AG04450 (cell line): ENCODE results near the gene DLG5. TPM values are rescaled to one million over a fixed set of nuclear protein-coding genes. Genes with fewer than 3 reads are reported as not detected.

Experiments
- CTCF ChIA-PET: fragments of 300-600, 350-600 bp; formaldehyde crosslinking; extraction: SDS; loops from one replicate; lab custom pipeline; 2022; ENCODE audit warnings: antibody characterized with exemption, inconsistent platforms; lab: Charles Lee
- POLR2A ChIA-PET: fragments of 350-600 bp; formaldehyde crosslinking; extraction: SDS; loops from one replicate; lab custom pipeline; 2021; ENCODE audit warnings: antibody characterized with exemption, inconsistent platforms; lab: Yijun Ruan, JAX
- DNase-seq: peaks from one replicate; pipeline ENCODE4 v3.0.0-alpha.2; 2011; ENCODE audit warnings: low read depth, low spot score
- H3K27ac ChIP-seq: one replicate; pipeline ENCODE4 v1.5.1; 2012; ENCODE audit warnings: low read depth, low read length, control low read depth
- H3K27me3 ChIP-seq: one replicate; pipeline ENCODE4 v1.6.0; 2012; ENCODE audit warnings: low read length; ENCODE audit not compliant: control insufficient read depth, insufficient read depth
- H3K4me3 ChIP-seq: 2 replicates; pipeline ENCODE4 v1.5.1; 2011; ENCODE audit warnings: mild to moderate bottlenecking, low read depth, low read length, control low read depth
- H3K9me3 ChIP-seq: 2 replicates; pipeline ENCODE4 v1.5.1; 2012; ENCODE audit warnings: low read length; ENCODE audit not compliant: control insufficient read depth, insufficient read depth
- polyA plus RNA-seq: library from polyadenylated mRNA; depleted of rRNA; stranded (reverse); fragments of >200 nt; gene quantifications from 2 replicates; pipeline ENCODE4 v1.2.3, GENCODE V29; 2011
- TF ChIP-seq, protein P1 (sequence below): IDR thresholded peaks from 2 replicates; pipeline ENCODE4 v1.5.1; 2011; ENCODE audit warnings: low read depth, low read length, control low read depth, inconsistent platforms

Gene DLG5
- polyA plus RNA-seq, 1 experiment, result 16.3 TPM

DNA sequence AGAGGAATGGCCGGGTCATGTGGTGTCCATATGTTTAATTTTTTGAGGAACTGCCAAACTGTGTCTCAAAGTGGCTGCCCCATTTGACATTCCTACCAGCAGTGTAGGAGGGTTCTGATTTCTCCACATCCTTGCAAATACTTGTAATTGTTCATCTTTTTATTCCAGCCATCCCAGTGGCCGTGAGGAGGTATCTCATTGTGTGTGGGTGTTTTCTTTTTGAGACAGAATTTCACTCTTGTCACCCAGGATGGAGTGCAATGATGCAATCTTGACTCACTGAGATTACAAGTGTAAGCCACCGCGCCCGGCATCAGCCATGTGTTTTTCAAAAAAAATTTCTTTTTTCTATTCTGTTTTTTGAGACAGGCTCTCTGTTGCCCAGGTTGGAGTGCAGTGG is 38.7 kb upstream of the DLG5 start:
- CTCF ChIA-PET, result no interaction called here
- Histone ChIP-seq H3K9me3 (peaks cover 11% of the 10 kb centered on the region), H3K4me3 (no peak overlapping the region), H3K27me3 (no peaks in the 10 kb centered on the region), H3K27ac (peak overlapping the region; percentile 61)
- POLR2A ChIA-PET, result interaction anchor here (0.6 kb wide), 1 partner anchor 92 kb away, joined by 3 read pairs; no protein-coding TSS in a partner anchor
- TF ChIP-seq, protein P1, sequence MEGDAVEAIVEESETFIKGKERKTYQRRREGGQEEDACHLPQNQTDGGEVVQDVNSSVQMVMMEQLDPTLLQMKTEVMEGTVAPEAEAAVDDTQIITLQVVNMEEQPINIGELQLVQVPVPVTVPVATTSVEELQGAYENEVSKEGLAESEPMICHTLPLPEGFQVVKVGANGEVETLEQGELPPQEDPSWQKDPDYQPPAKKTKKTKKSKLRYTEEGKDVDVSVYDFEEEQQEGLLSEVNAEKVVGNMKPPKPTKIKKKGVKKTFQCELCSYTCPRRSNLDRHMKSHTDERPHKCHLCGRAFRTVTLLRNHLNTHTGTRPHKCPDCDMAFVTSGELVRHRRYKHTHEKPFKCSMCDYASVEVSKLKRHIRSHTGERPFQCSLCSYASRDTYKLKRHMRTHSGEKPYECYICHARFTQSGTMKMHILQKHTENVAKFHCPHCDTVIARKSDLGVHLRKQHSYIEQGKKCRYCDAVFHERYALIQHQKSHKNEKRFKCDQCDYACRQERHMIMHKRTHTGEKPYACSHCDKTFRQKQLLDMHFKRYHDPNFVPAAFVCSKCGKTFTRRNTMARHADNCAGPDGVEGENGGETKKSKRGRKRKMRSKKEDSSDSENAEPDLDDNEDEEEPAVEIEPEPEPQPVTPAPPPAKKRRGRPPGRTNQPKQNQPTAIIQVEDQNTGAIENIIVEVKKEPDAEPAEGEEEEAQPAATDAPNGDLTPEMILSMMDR, result 0 out of 2 replicates have a peak, but pooled peaks have one; percentile 27
- peak; percentile 51 for DNase-seq

DNA sequence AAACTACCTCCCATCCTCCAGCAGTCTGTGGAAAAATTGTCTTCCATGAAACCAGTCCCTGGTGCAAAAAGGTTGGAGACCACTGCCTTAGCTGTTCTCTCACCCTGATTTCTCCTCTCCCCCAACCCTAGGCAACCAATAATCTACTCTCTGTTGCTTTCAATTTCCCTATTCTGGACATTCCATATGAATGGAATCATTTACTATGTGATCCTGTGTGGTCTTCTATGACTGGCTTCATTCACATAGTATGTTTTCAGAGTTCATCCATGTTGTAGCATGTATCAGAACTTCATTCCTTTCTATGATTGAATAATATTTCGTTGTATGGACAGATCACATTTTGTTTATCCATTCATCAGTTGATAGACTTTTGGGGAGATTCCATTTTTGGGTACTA is 38.3 kb upstream of the DLG5 start:
- H3K4me3 ChIP-seq, result no peak overlapping the region
- H3K9me3 ChIP-seq, result peaks cover 11% of the 10 kb centered on the region
- H3K27ac ChIP-seq, result peak overlapping the region; percentile 61
- no peak for DNase-seq
- TF ChIP-seq, protein P1, result no peak
- ChIA-PET CTCF (no interaction called here), POLR2A (interaction anchor here (0.5 to 0.6 kb wide), 2 partner anchors 17 to 29 kb away, joined by 4 to 6 read pairs; no protein-coding TSS in a partner anchor)
- H3K27me3 ChIP-seq, result no peaks in the 10 kb centered on the region

DNA sequence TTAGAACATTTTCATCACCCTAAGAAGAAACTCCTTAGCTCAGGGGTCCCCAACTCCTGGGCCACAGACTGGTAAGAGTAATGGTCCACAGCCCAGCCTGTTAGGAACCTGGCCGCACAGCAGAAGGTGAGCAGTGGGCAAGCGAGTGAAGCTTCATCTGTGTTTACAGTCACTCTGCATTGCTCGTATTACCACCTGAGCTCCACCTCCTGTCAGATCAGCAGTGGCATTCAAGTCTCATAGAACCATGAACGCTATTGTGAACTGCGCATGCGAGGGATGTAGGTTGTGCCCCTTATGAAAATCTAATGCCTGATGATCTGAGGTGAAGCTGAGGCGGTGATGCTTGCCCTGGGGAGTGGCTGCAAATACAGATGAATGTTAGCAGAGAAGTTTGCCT is 37.3 kb upstream of the DLG5 start:
- peaks cover 11% of the 10 kb centered on the region for H3K9me3 ChIP-seq
- DNase-seq, result no peak
- no peak overlapping the region for H3K27ac ChIP-seq
- TF ChIP-seq, protein P1, result no peak
- no peaks in the 10 kb centered on the region for H3K27me3 ChIP-seq
- ChIA-PET CTCF (interaction anchor here (1.2 kb wide), 1 partner anchor 10 kb away, joined by 3 read pairs; no protein-coding TSS in a partner anchor), POLR2A (no interaction called here)
- H3K4me3 ChIP-seq, result no peak overlapping the region

DNA sequence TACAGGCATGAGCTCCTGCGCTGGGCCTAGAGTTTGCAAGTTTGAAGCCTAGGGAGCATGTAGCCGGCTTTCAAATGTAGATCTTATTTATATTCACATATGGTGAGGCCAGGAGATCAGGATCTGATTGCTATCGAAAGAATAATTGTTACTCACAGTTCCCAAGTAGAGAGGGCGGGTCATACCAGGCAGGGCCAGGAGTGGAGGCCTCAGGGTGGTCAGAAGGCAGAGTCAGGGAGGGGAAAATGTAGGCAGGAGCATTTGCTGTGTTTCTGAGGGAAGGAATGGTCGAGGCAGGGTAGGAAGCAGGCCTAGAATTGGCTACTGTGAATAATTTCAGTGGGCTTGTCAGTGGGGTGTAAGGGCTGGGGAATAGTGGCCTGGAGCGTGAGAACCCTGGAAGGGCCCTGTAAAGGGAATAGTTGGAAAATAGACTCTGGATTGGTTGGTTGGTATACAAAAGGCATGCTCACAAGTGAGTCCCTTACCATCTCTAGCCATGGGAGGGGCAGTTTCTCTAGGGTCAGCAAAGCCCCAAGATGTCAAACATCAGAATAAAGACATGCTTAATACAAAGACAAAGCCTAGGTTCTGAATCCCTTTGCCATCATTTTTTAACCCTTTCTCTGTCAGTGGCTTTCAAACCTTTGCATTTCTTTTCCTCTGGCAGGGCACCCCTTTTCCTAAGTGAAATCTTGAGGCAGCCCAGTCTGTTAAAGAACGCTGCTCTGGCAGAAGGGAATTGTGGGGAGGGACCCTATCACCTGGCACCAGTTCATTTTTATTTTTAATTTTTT is 36.0 kb upstream of the DLG5 start:
- H3K4me3 ChIP-seq, result no peak overlapping the region
- CTCF ChIA-PET, result no interaction called here
- peaks cover 2% of the 10 kb centered on the region for H3K27me3 ChIP-seq
- peak overlapping the region; percentile 1 for H3K27ac ChIP-seq
- peaks cover 11% of the 10 kb centered on the region for H3K9me3 ChIP-seq
- TF ChIP-seq, protein P1, result no peak
- POLR2A ChIA-PET, result no interaction called here
- no peak for DNase-seq

DNA sequence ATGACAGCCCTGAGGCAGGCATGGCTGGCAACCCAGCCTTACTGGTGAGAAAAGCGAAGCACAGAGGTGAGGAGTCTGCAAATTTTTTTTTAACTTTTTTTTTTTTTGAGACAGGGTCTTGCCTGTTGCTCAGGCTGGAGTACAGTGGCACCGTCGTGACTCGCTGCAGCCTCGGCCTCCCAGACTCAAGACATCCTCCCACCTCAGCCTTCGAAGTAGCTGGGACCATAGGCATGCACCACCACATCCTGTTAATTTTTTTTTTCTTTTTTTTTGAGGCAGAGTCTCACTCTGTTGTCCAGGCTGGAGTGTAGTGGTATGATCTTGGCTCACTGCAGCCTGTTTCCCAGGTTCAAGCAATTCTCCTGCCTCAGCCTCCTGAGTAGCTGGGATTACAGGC is 35.1 kb upstream of the DLG5 start:
- POLR2A ChIA-PET, result no interaction called here
- peaks cover 2% of the 10 kb centered on the region for H3K27me3 ChIP-seq
- CTCF ChIA-PET, result no interaction called here
- no peak overlapping the region for H3K27ac ChIP-seq
- DNase-seq, result no peak
- H3K9me3 ChIP-seq, result peaks cover 11% of the 10 kb centered on the region
- no peak overlapping the region for H3K4me3 ChIP-seq
- TF ChIP-seq, protein P1, result no peak
